A549 treated with Mapracorat at 1 μM for 4 hours (cell line): ENCODE results near the gene BATF. TPM values are rescaled to one million over a fixed set of nuclear protein-coding genes. Genes with fewer than 3 reads are reported as not detected.

Experiments
- total RNA-seq: library from RNA; stranded (reverse); fragments of 200-300 nt; extraction: Qiagen RNA extraction; gene quantifications from 5 replicates; pipeline ENCODE4 v1.2.3, GENCODE V29; 2022

The BATF gene
- total RNA-seq, result 0.15 TPM in 1 of 5 replicates, not detected in the others

GRCh38 chr14:75522224-75522982, at the start of gene BATF:
Gene BATF (plus strand): TSS chr14:75522469. CDS start chr14:75522683, 214 bp downstream.

DNA sequence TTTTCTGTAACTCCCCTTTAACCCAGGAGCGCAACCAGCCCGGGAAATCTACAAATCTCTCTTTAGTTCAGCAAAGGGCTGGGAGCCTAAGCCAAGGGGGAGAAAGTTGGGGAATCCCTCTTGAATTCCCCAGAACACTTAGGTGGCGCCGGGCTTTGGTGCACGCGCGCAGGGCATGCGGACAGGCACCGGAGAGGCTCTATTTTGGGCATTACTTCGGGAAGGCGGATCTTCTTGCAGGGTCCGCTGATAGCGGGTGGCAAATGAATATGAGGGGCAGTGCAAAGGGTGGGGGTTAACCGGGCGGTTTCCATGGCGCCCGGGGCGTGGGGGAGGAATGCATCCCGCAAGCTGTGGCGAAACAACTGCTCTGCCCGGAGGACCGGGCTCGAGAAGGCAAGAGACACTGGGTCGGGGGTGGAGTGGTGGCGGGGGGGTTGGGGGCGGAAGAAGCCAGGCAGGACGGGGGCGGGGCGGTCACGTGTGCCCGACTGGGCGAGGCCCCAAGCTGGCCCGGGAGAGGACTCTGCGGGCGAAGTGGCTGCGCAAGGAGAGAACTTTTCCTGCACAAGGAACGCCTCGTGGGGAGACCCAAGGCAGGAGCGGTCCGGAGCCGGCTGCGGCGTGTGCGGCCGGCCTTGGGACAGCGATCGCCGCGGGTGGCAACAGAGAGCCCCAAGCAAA, 56.0 kb downstream of the BATF start, which contains the start of gene FLVCR2:
Gene FLVCR2, plus strand, starts transcription at position 519 of the 684 bp plus-strand sequence. CDS start 353 bp downstream, outside the sequence.

Other genes starting within 250 kb of the BATF start
- 8.7 to 13.1 TPM (median 11.4 TPM) in 5 replicates for gene FOS, start 243.6 kb upstream of the BATF start, total RNA-seq
- 29.9 to 40.7 TPM (median 33.8 TPM) in 5 replicates for gene JDP2, start 94.4 kb upstream of the BATF start, total RNA-seq
- 9.2 to 11.9 TPM (median 10.8 TPM) in 5 replicates for gene FLVCR2, start 56.2 kb downstream of the BATF start, total RNA-seq
- gene ERG28, start 138.4 kb downstream of the BATF start, total RNA-seq, result 13.4 to 17.7 TPM (median 15.6 TPM) in 5 replicates
- gene TTLL5, start 138.8 kb downstream of the BATF start, total RNA-seq, result 10.9 to 14.4 TPM (median 12.5 TPM) in 5 replicates